Measurements from ENCODE around the gene PDZRN3. TPM values are rescaled to one million over a fixed set of nuclear protein-coding genes. Genes with fewer than 3 reads are reported as not detected.

Gene PDZRN3
- total and polyA plus RNA-seq, 2 donors (not counting 1 experiment from before 2014, with no cell fraction given) = 14.6 to 56.3 TPM

GRCh38 chr3:73549051-73549600, 75.6 kb downstream of the PDZRN3 start:
- Histone ChIP-seq H3K36me3 (ENCODE audit: control insufficient read depth, insufficient read depth, low read length) (no peaks in the 10 kb centered on the region), H3K4me3 (replicated peaks in 1 of 4; ENCODE audit: control extremely low read depth in 1 of 4, insufficient read depth in 1 of 4, low read depth in 3 of 4, low read length in 4 of 4) (no peak overlapping the region), H3K4me1 (ENCODE audit: control insufficient read depth, extremely low read depth, insufficient read depth, low read length) (peaks cover 15% of the 10 kb centered on the region), H4K20me1 (ENCODE audit: control insufficient read depth, extremely low read depth, insufficient read depth, low read length) (no peaks in the 10 kb centered on the region), H3K27ac (ENCODE audit: insufficient read depth, low read length) (no peak overlapping the region), H3K9ac (ENCODE audit: insufficient read depth, low read length) (no peak overlapping the region), H3K27me3 (ENCODE audit: control insufficient read depth, insufficient read depth, low read length) (no peaks in the 10 kb centered on the region), H3K9me3 (ENCODE audit: control insufficient read depth, insufficient read depth, low read depth, low read length) (no peaks in the 10 kb centered on the region), H3K79me2 (ENCODE audit: control insufficient read depth, insufficient read depth, low read length) (peaks cover 4% of the 10 kb centered on the region), H2AFZ (ENCODE audit: low read length) (no peak overlapping the region), H3K4me2 (ENCODE audit: extremely low read depth, insufficient read depth, low read length) (no peak overlapping the region)
- DNase-seq (ENCODE audit: low read depth in 2 of 2) = no peak
- TF ChIP-seq EZH2 (IDR thresholded peaks at IDR 0.05; ENCODE audit: low read length, missing control alignments) = no peak
- no peak for TF ChIP-seq CTCF (conservative IDR thresholded peaks at IDR 0.05 in 1 of 2, IDR thresholded peaks at IDR 0.05 in 1 of 2; ENCODE audit: low read depth in 1 of 2, low read length in 2 of 2)

- no peak overlapping the region for H3K4me3 ChIP-seq (replicated peaks in 1 of 4; ENCODE audit: control extremely low read depth in 1 of 4, insufficient read depth in 1 of 4, low read depth in 3 of 4, low read length in 4 of 4)
- TF ChIP-seq EZH2 (IDR thresholded peaks at IDR 0.05; ENCODE audit: low read length, missing control alignments) = no peak
- TF ChIP-seq CTCF (conservative IDR thresholded peaks at IDR 0.05 in 1 of 2, IDR thresholded peaks at IDR 0.05 in 1 of 2; ENCODE audit: low read depth in 1 of 2, low read length in 2 of 2) = no peak
- H3K36me3 ChIP-seq (ENCODE audit: control insufficient read depth, insufficient read depth, low read length) = no peaks in the 10 kb centered on the region
- no peak overlapping the region for H3K9ac ChIP-seq (ENCODE audit: insufficient read depth, low read length)
- peak overlapping the region; percentile 72 for H3K27ac ChIP-seq (ENCODE audit: insufficient read depth, low read length)
- H3K9me3 ChIP-seq (ENCODE audit: control insufficient read depth, insufficient read depth, low read depth, low read length) = no peaks in the 10 kb centered on the region
- no peak for DNase-seq (ENCODE audit: low read depth in 2 of 2)
- H3K79me2 ChIP-seq (ENCODE audit: control insufficient read depth, insufficient read depth, low read length) = peaks cover 4% of the 10 kb centered on the region
- peaks cover 15% of the 10 kb centered on the region for H3K4me1 ChIP-seq (ENCODE audit: control insufficient read depth, extremely low read depth, insufficient read depth, low read length)
- no peak overlapping the region for H2AFZ ChIP-seq (ENCODE audit: low read length)
- no peaks in the 10 kb centered on the region for H4K20me1 ChIP-seq (ENCODE audit: control insufficient read depth, extremely low read depth, insufficient read depth, low read length)
- no peaks in the 10 kb centered on the region for H3K27me3 ChIP-seq (ENCODE audit: control insufficient read depth, insufficient read depth, low read length)
- H3K4me2 ChIP-seq (ENCODE audit: extremely low read depth, insufficient read depth, low read length) = peak overlapping the region; percentile 13
Observed at GRCh38 chr3:73548436-73548835, 76.3 kb downstream of the PDZRN3 start.

- Histone ChIP-seq H3K9ac (ENCODE audit: insufficient read depth, low read length) (no peak overlapping the region), H3K27ac (ENCODE audit: insufficient read depth, low read length) (peak overlapping the region; percentile 72), H3K4me3 (replicated peaks in 1 of 4; ENCODE audit: control extremely low read depth in 1 of 4, insufficient read depth in 1 of 4, low read depth in 3 of 4, low read length in 4 of 4) (peak overlapping the region in 1 of 4 experiments; percentile 33)
Observed at GRCh38 chr3:73547427-73548248, 77.1 kb downstream of the PDZRN3 start.

More at GRCh38 chr3:73547427-73548248, 77.1 kb downstream of the PDZRN3 start:
- no peaks in the 10 kb centered on the region for H3K9me3 ChIP-seq (ENCODE audit: control insufficient read depth, insufficient read depth, low read depth, low read length)
- no peaks in the 10 kb centered on the region for H3K36me3 ChIP-seq (ENCODE audit: control insufficient read depth, insufficient read depth, low read length)
- H4K20me1 ChIP-seq (ENCODE audit: control insufficient read depth, extremely low read depth, insufficient read depth, low read length) = no peaks in the 10 kb centered on the region
- H2AFZ ChIP-seq (ENCODE audit: low read length) = no peak overlapping the region
- TF ChIP-seq EZH2 (IDR thresholded peaks at IDR 0.05; ENCODE audit: low read length, missing control alignments) (no peak), CTCF (conservative IDR thresholded peaks at IDR 0.05 in 1 of 2, IDR thresholded peaks at IDR 0.05 in 1 of 2; ENCODE audit: low read depth in 1 of 2, low read length in 2 of 2) (no peak)
- DNase-seq (ENCODE audit: low read depth in 2 of 2) = peak; percentile 83 to 90
- no peaks in the 10 kb centered on the region for H3K27me3 ChIP-seq (ENCODE audit: control insufficient read depth, insufficient read depth, low read length)
- H3K4me1 ChIP-seq (ENCODE audit: control insufficient read depth, extremely low read depth, insufficient read depth, low read length) = peaks cover 15% of the 10 kb centered on the region
- H3K79me2 ChIP-seq (ENCODE audit: control insufficient read depth, insufficient read depth, low read length) = peaks cover 4% of the 10 kb centered on the region
- peak overlapping the region; percentile 46 for H3K4me2 ChIP-seq (ENCODE audit: extremely low read depth, insufficient read depth, low read length)

Measured in fibroblast of lung (primary cell).